Measurements from ENCODE around the gene FBLN1. TPM values are rescaled to one million over a fixed set of nuclear protein-coding genes. Genes with fewer than 3 reads are reported as not detected.

The FBLN1 gene
- polyA plus RNA-seq, 1 of the 3 experiments (the other 2 are of a cell fraction) = 147 TPM

DNA sequence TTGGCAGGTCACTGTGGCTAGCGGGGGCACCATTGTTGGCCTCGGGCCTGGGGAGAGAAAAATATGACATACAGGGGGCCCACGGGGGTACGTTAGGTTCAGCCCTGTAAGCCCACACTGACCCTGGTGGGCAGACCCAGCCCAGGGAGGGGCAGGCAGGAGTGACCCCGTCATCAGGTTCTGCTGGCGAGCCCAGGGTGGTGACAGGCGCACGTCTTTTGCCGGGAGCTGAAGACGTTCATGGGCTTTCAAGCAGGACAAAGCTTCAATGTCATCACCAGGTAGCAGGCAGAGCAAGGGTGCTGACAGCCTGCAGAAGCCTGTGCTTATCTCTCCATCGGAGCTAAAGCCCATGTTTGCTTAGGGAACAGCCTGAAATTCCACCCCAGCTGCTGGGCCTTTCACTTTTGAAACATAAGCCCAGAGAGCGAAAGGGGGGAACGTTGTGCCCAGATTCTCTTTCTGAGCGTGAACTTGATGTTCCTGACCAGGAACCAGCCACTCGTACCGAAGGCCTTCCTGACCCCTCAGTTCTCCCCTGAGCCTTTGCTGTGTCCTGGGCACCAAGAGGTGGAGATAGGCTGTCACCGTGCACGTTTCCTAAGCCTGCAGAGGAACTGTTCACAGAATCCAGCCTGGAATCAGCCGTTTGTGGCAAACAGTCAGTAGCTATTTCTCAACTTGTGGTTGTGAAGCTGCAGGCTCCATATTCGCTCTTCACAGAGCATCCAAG, 94.9 kb downstream of the FBLN1 start:
- ChIA-PET POLR2A (no interaction called here), CTCF (interaction anchor here (0.8 to 4.8 kb wide), 5 partner anchors 13 to 267 kb away, joined by 3 to 33 read pairs (median 4); no protein-coding TSS in a partner anchor)
- Histone ChIP-seq H3K27ac (ENCODE audit: low read depth in 2 of 2, low read length in 1 of 2) (no peak overlapping the region), H3K9me3 (no peaks in the 10 kb centered on the region), H4K20me1 (ENCODE audit: insufficient read depth) (no peaks in the 10 kb centered on the region), H3F3A (replicated peaks; ENCODE audit: insufficient read depth) (no peaks in the 10 kb centered on the region), H3K9ac (no peak overlapping the region), H3K9me2 (no peaks in the 10 kb centered on the region), H3K4me1 (ENCODE audit: control insufficient read depth in 1 of 2, insufficient read depth in 2 of 2, low read depth in 1 of 2, low read length in 1 of 2) (peaks cover 6 to 30% of the 10 kb centered on the region in 2 experiments; a peak in 2 of 4 replicates), H3K4me2 (no peak overlapping the region), H3K36me3 (replicated peaks in 1 of 2; ENCODE audit: control insufficient read depth in 1 of 2, insufficient read depth in 2 of 2, low read length in 1 of 2) (peaks cover 0 to 3% of the 10 kb centered on the region in 2 experiments), H2AFZ (ENCODE audit: low read depth) (no peak overlapping the region), H3K4me3 (ENCODE audit: low read depth in 2 of 2, low read length in 1 of 2) (no peak overlapping the region), H3K79me2 (ENCODE audit: insufficient read depth) (no peaks in the 10 kb centered on the region), H3K27me3 (ENCODE audit: insufficient read depth) (no peaks in the 10 kb centered on the region)
- peak; percentile 77 for TF ChIP-seq GATA2 (CRISPR knock-in tag; IDR thresholded peaks at IDR 0.05)
- TF ChIP-seq, protein P1, sequence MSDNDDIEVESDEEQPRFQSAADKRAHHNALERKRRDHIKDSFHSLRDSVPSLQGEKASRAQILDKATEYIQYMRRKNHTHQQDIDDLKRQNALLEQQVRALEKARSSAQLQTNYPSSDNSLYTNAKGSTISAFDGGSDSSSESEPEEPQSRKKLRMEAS (IDR thresholded peaks at IDR 0.05; ENCODE audit: low read depth) = no peak
- WGBS (ENCODE audit: low lambda C conversion rate) = 86% methylated on average over 17 of the region's 20 CpGs
- DNase-seq = peak; percentile 60

DNA sequence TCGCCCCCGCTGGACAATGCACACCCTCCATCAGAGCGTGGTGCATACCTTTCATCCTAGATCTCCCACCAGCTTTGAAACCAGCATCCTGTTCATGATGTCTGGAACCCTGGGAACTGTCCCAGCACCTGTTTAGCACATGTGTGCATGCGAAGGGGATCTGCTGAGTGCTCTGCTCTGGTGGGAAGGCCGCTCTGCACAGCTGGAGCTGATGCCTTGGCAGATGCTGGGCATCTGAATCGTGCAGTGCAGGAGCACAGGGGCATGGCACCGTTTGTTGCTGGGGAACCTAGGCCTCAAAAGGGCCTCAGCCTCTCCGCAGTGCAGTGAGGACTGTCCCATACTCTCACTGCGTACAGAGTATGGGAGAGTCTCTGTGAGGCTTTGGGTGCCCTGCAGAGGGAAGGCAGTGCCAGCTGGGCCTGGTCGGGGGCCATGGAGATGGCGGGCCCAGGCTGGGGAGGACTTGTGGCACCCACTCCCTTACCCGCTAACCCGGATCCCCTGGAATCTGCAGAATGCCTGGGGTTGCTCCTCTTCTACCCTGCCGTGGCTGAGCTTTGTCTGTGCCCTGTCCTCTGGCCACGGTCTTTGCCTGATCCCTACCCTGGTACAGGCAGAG, 96.0 kb downstream of the FBLN1 start:
- no peak overlapping the region for H3K27ac ChIP-seq (ENCODE audit: low read depth in 2 of 2, low read length in 1 of 2)
- POLR2A ChIA-PET = no interaction called here
- WGBS (ENCODE audit: low lambda C conversion rate) = 88% methylated on average over 10 of the region's 15 CpGs
- no peak overlapping the region for H2AFZ ChIP-seq (ENCODE audit: low read depth)
- H4K20me1 ChIP-seq (ENCODE audit: insufficient read depth) = no peaks in the 10 kb centered on the region
- H3K27me3 ChIP-seq (ENCODE audit: insufficient read depth) = no peaks in the 10 kb centered on the region
- H3K9me2 ChIP-seq = no peaks in the 10 kb centered on the region
- peaks cover 10 to 35% of the 10 kb centered on the region in 2 experiments; a peak in 2 of 4 replicates for H3K4me1 ChIP-seq (ENCODE audit: control insufficient read depth in 1 of 2, insufficient read depth in 2 of 2, low read depth in 1 of 2, low read length in 1 of 2)
- H3K4me3 ChIP-seq (ENCODE audit: low read depth in 2 of 2, low read length in 1 of 2) = no peak overlapping the region
- peaks cover 0 to 3% of the 10 kb centered on the region in 2 experiments for H3K36me3 ChIP-seq (replicated peaks in 1 of 2; ENCODE audit: control insufficient read depth in 1 of 2, insufficient read depth in 2 of 2, low read length in 1 of 2)
- peak; percentile 65 for DNase-seq
- H3K9me3 ChIP-seq = no peaks in the 10 kb centered on the region
- TF ChIP-seq CHD2 (IDR thresholded peaks at IDR 0.05; ENCODE audit: low read length, partially characterized antibody) = peak; percentile 35
- TF ChIP-seq RCOR1 (IDR thresholded peaks at IDR 0.05; ENCODE audit: low read length) = 0 out of 2 replicates have a peak, but pooled peaks have one; percentile 17
- TF ChIP-seq, protein P2, sequence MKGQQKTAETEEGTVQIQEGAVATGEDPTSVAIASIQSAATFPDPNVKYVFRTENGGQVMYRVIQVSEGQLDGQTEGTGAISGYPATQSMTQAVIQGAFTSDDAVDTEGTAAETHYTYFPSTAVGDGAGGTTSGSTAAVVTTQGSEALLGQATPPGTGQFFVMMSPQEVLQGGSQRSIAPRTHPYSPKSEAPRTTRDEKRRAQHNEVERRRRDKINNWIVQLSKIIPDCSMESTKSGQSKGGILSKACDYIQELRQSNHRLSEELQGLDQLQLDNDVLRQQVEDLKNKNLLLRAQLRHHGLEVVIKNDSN (IDR thresholded peaks at IDR 0.05; ENCODE audit: borderline replicate concordance, low read depth) = no peak
- TF ChIP-seq, protein P3, sequence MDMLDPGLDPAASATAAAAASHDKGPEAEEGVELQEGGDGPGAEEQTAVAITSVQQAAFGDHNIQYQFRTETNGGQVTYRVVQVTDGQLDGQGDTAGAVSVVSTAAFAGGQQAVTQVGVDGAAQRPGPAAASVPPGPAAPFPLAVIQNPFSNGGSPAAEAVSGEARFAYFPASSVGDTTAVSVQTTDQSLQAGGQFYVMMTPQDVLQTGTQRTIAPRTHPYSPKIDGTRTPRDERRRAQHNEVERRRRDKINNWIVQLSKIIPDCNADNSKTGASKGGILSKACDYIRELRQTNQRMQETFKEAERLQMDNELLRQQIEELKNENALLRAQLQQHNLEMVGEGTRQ (IDR thresholded peaks at IDR 0.05; ENCODE audit: borderline replicate concordance, low read depth, low read length) = no peak
- 0 out of 2 replicates have a peak, but pooled peaks have one; percentile 52 for TF ChIP-seq FOXJ3 (CRISPR knock-in tag; IDR thresholded peaks at IDR 0.05)
- no peaks in the 10 kb centered on the region for H3K79me2 ChIP-seq (ENCODE audit: insufficient read depth)
- CTCF ChIA-PET = interaction anchor here (1.1 to 4.8 kb wide), 2 partner anchors 21 to 266 kb away, joined by 6 to 33 read pairs; no protein-coding TSS in a partner anchor
- no peak overlapping the region for H3K4me2 ChIP-seq
- no peaks in the 10 kb centered on the region for H3F3A ChIP-seq (replicated peaks; ENCODE audit: insufficient read depth)
- no peak overlapping the region for H3K9ac ChIP-seq
